HT-29 (cell line): ENCODE data around the gene MYO1F. TPM values are rescaled to one million over a fixed set of nuclear protein-coding genes. Genes with fewer than 3 reads are reported as not detected.
A peak's percentile ranks its signal among the peaks of the same experiment; 100 is the strongest.
"Not testable (repeated sequence)": the region's sequence is repeated elsewhere in the genome, so short reads cannot be mapped to it uniquely, and the experiment has no call there.

Experiments used
- DNase-seq: peaks from one replicate; pipeline ENCODE4 v3.0.0-alpha.2; 2015; ENCODE audit warnings: low spot score
- total RNA-seq: library from RNA; depleted of rRNA; stranded (reverse); fragments of >200 nt; shearing (Covaris generic); gene quantifications from 2 replicates; pipeline ENCODE4 v1.2.3, GENCODE V29; 2014

Gene MYO1F
- total RNA-seq, 1 experiment from 2014 or later, result not detected

DNA sequence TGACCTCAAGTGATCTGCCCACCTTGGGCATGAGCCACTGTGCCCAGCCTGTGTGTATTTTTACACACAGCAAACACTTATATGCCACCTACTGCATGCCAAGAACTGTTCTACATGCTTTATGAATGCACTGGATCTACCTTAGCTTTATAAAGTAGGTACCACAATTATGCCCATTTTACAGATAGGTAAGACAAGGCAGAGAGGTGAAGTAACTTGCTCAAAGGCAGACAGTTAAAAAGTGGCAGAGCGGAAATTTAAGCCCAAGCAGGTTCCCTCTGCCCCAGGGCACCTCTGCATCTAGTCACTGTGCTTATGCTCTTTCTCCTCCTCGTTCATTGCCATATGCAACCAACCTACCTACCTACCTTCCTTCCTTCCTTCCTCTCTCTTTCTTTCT lies 22.8 kb upstream of the MYO1F start:
- DNase-seq, result no peak

DNA sequence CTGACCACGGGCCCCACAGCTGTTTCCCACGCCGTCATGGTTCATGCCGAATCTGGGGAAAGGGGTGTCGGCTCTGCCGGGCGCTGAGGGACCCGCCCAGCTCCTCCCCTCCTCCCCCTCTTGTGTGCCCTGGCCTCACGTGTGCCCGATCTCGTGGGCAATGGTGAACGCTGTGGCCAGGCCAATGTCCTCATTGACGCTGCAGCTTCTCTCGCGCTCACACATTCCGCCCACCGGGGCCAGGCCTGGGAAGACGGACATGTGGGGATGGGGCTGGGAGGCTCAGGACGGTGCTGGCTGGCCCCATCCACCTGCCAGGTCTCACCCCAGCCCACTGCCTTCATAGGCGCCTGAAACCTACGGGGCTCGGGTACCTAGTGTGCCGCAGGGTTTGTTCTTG lies 18.9 kb upstream of the MYO1F start:
- no peak for DNase-seq

DNA sequence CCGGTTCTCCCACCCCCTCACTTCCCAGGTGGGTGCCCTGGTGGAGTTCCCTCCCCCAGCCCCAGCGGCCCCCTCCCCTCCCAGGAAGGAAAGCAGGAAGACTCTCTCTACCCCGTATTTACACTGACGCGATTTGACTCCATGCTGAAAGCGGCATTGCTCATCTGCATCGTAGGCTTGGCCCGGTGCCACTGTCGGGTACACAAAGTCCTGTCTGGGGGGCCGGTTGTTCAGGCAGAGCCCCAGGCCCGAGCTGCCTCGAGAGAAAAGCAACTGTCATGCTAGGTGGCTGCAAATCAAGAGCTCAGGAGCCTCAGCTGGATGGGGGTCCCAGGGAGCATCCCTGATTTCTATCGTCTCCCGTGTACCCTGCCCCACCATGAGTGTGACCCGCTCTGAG lies 18.4 kb upstream of the MYO1F start:
- DNase-seq, result no peak

DNA sequence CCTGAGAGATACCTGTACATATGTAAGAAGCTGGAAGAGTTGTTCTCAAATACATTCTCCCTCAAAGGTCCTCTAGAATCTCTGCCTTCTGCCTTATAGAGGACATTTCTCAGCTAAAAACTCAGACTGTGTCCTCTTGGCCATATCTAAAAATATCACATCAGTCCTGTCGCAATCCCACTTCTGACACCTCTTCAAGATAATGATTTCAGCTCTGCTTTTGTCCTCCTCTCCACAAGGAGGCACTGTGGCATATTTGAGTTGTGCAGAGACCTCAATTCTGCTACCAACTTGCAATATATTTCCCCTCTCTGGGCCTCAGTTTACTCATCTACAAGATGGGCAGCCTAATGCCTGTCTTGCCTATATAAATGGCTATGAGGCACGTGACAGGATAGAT lies 16.7 kb upstream of the MYO1F start:
- no peak for DNase-seq

DNA sequence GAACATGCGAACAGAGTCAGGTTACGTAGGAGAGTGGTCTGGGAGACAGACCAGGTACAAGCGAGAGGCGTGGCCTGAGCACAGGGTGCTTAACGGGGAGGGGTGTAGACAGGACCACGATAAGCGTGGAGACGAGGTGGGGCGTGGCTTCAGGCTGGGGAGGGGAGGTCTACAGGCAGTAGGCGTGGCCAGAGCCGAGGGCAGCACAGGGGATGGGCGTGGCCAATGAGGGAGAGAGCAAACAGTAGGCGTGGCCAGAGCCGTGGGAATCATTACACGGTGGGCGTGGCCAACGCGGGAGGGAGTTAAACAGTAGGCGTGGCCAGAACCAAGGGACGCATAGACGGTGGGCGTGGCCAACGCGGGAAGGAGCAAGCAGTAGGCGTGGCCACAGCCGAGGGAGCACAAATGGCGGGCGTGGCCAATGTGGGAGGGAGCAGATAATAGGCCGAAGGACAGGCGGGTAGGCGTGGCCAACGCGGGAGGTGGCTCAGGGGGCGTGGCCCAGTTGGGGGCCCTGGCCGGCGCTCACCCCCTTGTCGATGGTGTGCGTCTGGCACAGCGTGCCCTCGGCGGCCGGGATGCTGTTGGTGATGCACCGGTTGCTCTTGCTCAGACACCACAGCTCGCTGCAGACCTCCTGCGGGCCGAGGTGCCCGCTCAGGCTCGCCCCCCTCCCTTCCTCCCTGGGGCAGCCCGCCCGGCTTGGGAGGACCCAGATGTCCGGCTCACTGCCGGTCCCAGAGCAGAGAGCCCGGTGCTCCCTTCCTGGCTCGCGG lies 15.2 kb upstream of the MYO1F start:
- DNase-seq, result no peak

DNA sequence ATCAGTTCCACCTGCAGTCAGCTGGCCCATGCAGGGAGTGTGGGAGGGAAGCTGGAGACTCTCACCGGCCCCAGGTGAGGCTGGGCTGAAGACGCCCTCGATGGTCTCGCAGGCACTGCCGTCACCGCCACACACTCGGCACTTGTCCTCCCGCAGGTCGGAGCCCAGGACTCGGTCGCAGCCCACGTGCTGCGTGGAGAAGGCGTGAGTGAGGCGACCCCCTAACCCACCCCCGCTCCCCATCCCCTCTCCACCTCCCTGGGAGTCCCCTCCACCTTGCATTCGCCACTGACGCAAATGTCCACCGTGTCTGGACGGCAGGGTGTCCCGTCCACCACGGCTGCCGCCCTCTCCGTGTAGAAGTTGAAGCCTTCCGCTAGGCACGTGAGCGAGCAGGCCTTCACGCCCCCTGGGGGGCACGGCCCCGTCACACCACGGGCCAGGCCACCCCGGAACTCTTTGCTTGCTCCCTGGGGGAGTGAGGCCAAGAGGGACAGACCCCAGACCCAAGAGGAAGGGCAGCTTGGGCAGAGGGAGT lies 12.0 kb upstream of the MYO1F start:
- DNase-seq, result no peak

DNA sequence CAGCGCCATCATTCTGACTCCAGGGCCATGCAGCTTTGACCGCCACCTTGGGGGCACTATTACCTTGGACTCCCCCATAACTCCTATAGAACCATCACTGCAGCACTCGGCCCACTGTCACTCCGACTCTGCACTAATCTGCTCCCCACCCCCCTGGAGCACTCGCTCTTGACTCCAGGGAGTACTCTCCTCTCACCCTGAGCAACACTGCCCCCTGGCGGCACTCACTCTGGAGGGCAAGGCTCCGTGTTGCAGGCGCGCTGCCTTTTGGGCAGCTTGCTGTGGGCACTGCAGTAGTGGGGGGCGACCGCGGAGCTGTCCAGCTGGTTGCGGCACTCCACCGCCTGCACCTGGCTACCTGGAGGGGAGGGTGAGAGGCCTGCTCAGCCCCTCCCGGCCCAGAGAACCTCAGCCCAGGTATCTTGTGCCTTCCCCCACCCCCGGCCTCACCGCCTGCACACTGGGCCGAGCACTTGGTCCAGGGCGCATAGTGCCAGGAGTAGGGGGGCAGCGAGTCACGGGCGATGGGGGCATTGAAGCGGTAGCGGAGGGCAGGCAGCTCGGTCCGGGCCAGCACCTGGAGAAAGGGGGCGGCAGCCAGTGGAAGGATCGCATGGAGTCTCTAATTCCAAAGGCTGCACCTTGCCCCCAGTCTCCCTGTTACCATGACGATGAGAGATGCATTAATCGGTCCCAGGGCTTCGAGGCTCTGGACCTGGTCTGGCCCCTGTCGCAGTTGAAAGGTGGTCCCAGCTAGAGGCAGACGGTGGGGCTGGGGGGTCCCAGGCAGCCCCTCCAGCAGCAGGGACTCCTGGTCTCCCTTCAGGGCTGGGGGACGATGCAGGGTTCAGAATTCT lies 8.9 kb upstream of the MYO1F start:
- DNase-seq, result peak; percentile 40

DNA sequence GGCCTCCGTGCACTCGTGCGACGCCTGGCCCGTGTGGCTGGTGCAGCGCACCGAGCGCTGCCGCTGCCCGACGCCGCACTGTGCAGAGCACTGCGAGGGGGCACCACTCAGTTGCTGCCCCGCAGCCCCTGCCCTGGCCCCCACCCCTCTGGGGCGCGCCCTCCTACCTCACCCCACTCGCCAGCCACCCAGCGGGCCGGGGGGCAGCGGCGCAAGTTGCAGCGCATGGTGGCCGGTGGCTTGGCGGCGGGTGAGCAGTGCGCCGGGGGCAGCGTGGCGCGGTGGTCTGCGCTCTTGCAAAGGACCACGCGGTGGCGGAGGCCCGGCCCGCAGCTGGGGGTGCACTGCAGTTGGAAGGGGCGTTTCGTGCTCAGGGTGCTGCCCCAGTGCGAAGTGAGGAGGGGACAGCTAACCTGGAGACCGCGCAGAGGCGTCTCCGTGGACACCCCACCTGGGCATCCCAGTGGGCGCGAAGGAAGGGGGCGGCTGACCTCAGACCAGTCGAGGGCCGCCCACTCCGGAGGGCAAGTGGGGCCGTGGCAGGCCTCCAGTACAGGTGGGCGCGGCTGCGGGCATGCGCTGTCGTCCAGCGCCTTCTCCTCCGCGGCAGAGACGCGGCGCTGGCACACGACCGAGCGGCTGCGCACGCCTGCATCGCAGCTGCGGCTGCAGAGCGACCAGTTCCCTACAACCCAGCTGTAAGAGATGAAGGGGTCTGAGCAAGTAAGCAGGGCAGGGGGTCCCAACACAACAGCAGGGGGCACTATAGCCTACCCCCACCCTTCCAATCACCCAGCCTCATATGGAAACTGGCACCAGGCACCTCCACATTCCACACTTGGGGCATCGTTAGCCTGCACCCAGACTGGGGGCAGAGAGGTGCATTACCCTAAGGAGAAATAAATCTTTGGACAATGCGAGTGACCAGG lies 8.0 kb upstream of the MYO1F start:
- DNase-seq, result no peak

DNA sequence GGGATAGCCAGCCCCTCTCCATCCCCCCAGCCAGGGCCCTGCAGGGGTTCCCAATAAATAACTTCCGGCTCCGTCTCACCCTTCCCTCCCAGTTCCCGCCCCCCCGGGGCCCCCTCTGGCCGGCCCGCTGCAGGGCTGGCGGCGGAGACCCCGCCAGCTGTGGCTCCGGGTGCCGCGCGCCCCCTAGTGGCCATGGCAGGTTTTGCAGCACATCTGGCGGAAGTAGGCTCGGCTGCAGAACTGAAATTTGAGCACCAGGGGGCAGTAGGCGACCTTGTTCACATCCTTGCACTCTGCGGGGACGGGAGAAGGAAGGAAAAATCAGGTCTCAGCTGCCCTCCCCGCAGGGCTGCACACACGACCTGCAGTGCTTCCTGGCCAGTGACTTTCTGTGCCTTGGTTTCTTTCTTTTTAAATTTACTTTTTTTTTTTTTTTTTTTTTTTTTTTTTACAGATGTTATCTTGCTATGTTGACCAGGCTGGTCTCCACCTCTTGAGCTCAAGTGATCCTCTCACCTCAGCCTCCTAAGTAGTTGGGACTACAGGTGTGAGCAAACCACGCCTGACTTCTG lies 3.6 kb upstream of the MYO1F start:
- DNase-seq, result peak; percentile 72

DNA sequence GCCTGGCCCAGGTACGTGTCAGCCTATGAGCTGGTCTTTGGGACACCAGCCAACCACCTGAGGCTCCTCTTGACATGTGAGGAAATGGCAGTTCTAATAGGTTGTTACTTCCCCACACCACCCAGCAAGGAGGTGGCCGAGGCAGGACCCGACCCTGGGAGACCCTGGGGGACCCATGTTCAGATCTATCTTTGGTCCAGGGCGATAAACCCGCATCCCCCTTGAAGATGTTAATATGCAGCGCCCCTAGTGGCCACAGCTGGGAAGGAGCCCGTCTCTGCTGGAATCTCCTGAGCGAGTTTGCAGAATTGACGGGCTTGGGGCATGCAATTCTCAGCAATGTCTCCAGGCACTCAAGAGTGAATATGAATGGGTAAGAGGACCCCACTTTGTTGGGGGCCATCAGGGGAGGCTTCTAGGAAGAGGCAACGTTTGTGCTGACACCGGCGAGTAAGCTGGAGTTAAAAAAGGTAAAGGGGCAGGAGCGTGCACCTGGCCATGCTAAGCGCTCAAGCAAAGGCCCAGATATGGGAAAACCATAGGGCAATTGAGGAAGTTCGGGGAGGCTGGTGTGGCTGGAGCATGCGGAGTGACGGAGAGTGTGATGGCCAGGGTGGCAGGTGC lies 1.5 kb upstream of the MYO1F start:
- DNase-seq, result peak; percentile 61

DNA sequence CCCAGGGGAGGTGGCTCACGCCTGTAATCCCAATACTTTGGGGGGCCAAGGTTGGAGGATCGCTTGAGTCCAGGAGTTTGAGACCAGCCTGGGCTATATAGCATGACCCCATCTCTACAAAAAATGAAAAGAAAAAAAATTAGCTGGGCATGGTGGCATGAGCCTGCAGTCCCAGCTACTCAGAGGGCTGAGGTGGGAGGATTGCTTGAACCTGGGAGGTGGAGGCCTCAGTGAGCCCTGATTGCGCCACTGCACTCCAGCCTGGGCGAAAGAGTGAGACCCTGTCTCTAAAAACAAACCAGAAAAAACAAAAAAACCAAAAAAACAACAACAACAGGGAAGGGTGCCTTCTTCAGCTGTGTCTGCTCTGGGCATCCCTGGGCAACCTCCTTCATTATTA lies 499 bp upstream of the MYO1F start:
- DNase-seq, result no peak

DNA sequence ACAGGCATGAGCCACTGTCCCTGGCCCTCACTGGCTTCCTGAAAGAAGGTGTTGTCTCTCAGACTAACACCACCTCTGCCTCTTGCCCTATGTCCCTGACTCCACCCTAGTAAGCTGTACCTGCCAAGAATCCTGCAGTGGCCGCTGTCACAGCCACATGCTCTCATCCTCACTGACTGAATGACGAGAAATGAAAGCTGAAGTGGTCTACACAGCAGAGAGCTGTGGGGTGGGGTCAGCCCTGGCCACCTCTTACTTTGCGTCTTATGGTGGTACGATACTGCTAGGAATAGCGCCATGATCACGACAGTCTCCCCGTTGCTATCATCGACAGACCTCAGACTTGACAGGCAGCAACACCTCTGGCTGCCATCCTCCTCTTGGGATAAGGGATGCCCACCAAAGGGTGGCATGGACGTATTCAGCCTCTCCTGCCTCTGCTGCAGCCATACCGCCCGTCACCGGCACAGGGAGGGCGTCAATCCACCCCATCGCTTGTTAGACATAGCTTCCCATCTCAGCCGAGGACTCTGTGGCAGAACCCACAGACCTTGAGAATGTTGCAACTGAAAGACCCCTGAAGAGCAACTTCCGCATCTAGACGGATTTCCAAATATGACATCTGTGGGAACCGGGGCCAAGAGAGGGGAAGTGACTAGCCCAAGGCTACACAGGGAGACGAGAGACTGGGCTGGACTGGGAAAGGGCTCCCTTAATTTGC lies 809 bp downstream of the MYO1F start:
- DNase-seq, result no peak

DNA sequence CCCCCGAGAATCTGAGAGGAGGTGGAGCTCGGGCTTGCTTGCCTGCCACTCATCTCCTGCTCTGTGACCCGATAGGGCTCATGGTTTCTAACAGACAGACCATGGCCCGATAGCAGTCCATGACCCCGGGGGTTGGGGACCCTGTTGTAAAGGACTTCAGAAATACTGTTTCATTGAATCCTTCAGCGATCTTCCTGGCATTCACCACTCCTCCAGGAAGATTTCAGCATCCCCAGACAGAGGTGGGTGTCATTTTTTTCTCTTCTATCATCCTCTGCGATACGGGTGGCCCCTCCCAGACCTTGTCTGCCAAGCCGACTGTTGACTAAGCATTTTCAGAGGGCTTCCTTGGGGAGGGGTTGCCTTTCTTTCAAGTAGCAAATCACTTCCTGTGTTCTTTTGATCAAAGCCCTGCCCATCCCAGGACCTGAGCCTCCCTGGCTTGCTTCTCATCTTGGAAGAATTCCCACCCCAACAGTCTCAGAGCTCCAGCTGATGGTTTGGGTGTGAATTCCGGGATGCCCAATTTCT lies 1.7 kb downstream of the MYO1F start:
- DNase-seq, result no peak

DNA sequence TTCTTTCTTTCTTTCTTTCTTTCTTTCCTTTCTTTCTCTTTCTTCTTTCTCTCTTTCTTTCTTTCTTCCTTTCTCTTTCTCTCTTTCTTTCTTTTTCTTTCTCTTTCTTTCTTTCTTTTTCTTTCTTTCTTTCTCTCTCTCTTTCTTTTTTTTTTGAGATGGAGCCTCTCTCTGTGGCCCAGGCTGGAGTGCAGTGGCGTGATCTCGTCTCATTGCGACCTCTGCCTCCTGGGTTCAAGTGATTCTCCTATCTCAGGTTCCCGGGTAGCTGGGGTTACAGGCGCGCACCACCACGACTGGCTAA lies 2.7 kb downstream of the MYO1F start:
- DNase-seq, result not testable (repeated sequence)

DNA sequence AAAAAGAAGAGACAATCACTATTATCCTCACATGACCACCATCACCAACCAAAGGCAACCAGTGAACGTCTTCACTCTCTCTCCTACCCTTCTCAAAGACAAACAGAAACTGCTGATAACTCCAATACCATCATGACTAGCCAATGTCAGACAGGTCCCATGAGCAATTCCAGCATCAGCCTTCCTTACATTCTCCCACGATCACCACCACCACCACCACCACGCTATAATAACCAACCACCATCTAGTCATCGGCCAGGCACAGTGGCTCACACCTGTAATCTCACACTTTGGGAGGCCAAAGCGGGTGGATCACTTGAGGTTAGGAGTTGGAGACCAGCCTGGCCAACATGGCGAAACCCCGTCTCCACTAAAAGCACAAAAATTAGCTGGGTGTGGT lies 3.9 kb downstream of the MYO1F start:
- no peak for DNase-seq

DNA sequence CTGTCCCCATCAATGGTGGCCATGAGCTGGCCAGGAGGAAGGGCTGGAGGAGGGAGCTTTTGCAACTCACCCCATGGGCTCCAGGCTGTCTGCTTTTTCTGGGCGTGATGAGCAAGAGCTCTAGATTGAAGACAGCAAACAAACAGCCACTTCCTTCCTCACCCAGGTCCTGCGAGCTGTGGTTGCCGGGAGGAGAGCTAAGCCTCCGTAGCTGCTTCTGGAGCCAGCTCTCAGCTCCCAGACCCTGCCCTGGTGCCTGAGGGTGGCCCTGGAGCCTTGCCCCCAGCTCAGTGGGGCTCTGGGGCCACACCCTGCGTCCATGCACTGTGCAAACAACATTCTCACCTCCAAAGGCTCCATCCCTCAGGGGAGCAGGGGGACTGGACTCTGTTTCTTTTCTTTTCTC lies 6.2 kb downstream of the MYO1F start:
- no peak for DNase-seq

DNA sequence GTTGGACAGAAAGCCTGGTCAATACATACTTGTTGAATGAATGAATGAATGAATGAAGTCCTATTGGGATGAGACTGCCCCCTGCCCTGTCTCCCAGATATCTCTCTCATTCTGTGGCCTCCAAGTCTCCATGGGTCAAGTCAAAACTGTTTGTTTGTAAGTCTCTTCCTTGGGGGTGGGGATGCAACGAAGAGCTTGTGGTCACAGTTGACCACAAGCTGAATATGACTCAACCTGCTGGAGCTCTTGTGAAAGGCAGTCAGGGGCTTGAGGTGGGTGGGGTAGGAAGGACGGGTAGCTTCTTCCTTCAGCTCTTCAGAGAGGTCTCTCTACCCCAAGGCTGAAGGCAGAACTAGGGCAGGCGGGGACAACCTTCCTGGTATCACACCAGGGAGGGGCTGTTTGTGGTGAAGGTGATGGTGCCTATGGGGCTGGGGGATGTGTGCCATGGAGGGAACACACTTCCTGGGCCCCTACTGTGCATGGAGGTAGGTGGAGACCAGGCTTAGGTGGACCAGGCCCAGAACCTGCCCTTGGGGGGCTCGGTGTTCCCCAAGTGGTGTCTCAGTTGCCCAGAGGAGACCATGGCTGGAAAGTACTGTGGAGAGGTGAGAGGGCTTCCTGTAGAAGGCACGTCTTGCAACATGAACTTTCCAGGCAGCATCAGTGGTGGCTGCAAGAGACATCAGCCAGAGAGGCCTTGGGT lies 8.0 kb downstream of the MYO1F start:
- no peak for DNase-seq

DNA sequence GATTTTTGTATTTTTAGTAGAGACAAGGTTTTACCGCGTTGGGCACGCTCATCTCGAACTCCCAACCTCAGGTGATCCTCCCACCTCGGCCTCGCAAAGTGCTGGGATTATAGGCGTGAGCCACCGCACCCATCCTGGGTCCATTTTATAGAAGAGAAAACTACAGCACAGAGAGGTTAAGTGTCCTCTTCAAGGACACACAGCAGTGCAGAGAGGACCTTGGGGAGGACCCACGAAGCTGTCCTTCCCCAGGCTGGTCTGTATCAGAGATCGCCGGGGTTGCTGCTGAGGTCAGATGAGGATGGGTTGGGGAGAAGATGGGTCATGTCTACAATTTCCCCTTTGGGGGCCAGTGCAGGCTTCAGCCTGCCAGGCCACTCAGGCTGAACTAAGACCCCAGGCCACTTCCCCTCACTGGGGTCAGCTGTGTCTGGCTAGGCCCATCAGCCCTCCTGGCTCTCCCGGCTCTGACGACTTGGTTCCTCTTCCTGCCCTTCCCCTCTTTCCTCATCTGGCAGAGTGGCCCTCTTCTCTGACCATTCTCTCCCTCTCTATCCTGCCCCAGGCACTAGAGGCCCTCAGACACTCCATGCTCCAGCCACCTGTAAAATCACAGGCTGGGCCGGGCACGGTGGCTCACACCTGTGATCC lies 9.6 kb downstream of the MYO1F start:
- no peak for DNase-seq

DNA sequence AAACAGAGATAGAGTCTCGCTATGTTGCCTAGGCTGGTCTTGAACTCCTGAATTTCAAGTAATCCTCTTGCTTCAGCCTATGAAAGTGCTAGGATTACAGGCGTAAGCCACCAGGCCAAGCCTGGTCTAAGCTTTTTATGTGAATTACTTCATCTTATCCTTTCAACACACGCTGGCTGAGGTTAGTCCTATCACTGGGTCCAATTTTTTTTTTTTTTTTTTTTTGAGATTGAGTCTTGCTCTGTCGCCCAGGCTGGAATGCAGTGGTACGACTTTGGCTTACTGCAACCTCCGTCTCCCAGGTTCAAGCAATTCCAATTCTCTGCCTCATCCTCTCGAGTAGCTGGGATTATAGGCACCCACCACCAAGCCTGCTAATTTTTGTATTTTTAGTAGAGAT lies 10.4 kb downstream of the MYO1F start:
- no peak for DNase-seq
